ENCODE data around the gene TACC2.

TACC2 gene

GRCh38 chr10:122130474-122131110, 141.6 kb downstream of the TACC2 start:
- TF ChIP-seq, protein P1, sequence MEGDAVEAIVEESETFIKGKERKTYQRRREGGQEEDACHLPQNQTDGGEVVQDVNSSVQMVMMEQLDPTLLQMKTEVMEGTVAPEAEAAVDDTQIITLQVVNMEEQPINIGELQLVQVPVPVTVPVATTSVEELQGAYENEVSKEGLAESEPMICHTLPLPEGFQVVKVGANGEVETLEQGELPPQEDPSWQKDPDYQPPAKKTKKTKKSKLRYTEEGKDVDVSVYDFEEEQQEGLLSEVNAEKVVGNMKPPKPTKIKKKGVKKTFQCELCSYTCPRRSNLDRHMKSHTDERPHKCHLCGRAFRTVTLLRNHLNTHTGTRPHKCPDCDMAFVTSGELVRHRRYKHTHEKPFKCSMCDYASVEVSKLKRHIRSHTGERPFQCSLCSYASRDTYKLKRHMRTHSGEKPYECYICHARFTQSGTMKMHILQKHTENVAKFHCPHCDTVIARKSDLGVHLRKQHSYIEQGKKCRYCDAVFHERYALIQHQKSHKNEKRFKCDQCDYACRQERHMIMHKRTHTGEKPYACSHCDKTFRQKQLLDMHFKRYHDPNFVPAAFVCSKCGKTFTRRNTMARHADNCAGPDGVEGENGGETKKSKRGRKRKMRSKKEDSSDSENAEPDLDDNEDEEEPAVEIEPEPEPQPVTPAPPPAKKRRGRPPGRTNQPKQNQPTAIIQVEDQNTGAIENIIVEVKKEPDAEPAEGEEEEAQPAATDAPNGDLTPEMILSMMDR (IDR thresholded peaks at IDR 0.05; ENCODE audit: borderline replicate concordance, insufficient read depth, low read depth, low read length): no peak
- no peak overlapping the region for H3K4me3 ChIP-seq (ENCODE audit: low read depth, low read length)

GRCh38 chr10:122132331-122132755, 143.4 kb downstream of the TACC2 start:
- TF ChIP-seq, protein P1 (IDR thresholded peaks at IDR 0.05; ENCODE audit: borderline replicate concordance, insufficient read depth, low read depth, low read length): no peak
- no peak overlapping the region for H3K4me3 ChIP-seq (ENCODE audit: low read depth, low read length)

- TF ChIP-seq, protein P1 (IDR thresholded peaks at IDR 0.05; ENCODE audit: borderline replicate concordance, insufficient read depth, low read depth, low read length): no peak
- H3K4me3 ChIP-seq (ENCODE audit: low read depth, low read length): no peak overlapping the region
Measured at GRCh38 chr10:122132882-122133565, 144.1 kb downstream of the TACC2 start.

DNA sequence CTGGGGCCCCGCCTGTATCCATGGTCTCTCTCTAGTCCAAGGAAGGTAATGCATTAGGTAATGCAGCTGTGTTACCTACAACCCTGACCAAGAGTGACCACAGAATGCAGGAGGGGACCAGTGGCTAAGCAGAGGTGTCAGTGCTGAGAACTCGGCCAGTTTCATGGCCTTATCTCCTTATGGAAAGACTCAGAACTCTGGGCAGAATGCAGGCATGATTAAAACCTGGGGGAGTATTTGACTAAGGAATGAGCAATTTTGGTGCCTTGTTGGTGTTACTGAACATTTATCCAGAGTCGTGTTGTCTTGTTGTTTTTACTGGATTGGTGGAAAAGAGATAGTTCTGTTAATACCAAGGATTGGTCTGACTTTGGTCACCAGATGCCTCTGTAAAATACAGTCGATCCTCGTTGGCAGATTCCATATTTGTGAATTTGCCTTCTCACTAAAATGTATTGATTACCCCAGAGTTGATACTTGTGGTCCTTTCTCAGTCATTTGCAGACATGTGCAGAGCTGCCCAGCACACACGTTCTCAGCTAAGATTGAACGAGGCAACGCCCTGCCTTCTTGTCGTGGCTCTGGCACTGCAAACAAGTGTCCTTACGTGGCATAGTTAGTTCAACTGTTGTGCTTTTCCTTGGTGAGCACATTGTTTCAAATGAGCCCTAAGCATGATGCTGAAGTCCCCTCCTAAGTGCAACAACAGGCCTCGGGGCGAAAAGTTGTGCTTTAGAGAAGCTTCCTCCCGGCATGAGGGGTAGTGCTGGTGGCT, 146.5 kb downstream of the TACC2 start:
- no peak overlapping the region for H3K4me3 ChIP-seq (ENCODE audit: low read depth, low read length)
- TF ChIP-seq, protein P1 (IDR thresholded peaks at IDR 0.05; ENCODE audit: borderline replicate concordance, insufficient read depth, low read depth, low read length): no peak

DNA sequence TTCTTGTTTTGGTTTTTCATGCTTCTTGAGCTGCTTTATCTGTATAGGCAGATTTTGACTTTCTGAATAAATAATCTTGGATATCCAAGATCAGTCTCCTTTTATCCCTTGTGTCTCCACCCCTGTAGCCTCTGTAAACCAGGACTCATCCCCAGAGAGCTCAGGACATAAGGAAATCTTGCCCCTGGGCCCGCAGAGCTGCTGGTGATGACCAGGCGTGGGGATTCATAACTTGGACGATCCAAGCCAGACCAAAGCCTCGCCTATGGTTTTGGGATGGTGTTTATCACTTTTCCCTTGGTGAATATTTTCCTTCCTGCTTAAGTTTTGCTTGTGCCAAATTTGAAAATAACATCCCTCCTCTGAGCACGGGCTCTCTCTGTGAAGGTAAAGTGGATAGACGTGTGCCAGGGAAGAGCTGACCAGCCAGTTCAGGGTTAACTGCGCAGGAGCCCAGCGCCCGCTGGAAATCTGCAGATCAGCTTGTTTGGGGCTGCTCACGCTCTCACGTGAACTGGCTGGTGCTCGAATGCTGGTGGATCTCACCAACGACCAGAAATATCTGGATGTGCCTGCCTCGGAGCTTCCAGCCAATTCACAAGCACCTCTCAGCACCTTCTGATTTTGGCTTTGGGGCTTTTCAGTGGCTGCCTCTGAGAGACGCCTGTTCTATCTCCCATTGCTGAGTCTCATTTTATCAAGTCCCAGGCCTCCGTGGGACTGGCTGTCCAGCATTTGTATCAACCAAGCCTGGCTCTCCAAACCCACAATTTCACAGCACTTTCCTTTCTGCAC, 150.1 kb downstream of the TACC2 start:
- H3K4me3 ChIP-seq (ENCODE audit: low read depth, low read length): no peak overlapping the region
- TF ChIP-seq, protein P1 (IDR thresholded peaks at IDR 0.05; ENCODE audit: borderline replicate concordance, insufficient read depth, low read depth, low read length): no peak

GRCh38 chr10:122139627-122140170, 150.7 kb downstream of the TACC2 start:
- H3K4me3 ChIP-seq (ENCODE audit: low read depth, low read length): no peak overlapping the region
- TF ChIP-seq, protein P1 (IDR thresholded peaks at IDR 0.05; ENCODE audit: borderline replicate concordance, insufficient read depth, low read depth, low read length): no peak

All from GM12875 (cell line).